ENCODE results near the gene TRMT10A. TPM values are rescaled to one million over a fixed set of nuclear protein-coding genes. Genes with fewer than 3 reads are reported as not detected.

TRMT10A gene
- total and polyA plus RNA-seq, 2 donors from 2014 or later: 4.3 to 5.7 TPM

- FAIRE-seq (no peak), DNase-seq (no peak)
- intact Hi-C loops (cut with DNase I): no loop called here
- no peak for TF ChIP-seq CTCF (IDR thresholded peaks at IDR 0.05; ENCODE audit: borderline replicate concordance, extremely low read depth, insufficient read depth)
- Histone ChIP-seq H3K27me3 (ENCODE audit: control insufficient read depth, insufficient read depth, low read length) (no peaks in the 10 kb centered on the region), H3K4me1 (ENCODE audit: control insufficient read depth in 2 of 3, insufficient read depth in 2 of 3, low read depth in 1 of 3, low read length in 3 of 3) (no peaks in the 10 kb centered on the region), H3K9me3 (ENCODE audit: control insufficient read depth in 2 of 3, insufficient read depth in 1 of 3, low read length in 3 of 3) (no peaks in the 10 kb centered on the region), H3K9ac (ENCODE audit: low read length in 3 of 3) (no peak overlapping the region), H3K4me3 (ENCODE audit: low read length in 3 of 3) (no peak overlapping the region), H3K36me3 (ENCODE audit: control insufficient read depth in 2 of 3, insufficient read depth in 3 of 3, low read length in 3 of 3) (no peaks in the 10 kb centered on the region), H3K27ac (ENCODE audit: low read depth in 2 of 2, low read length in 2 of 2) (no peak overlapping the region)
Observed at GRCh38 chr4:99578714-99579113, 14.9 kb upstream of the TRMT10A start.

GRCh38 chr4:99574530-99575324, 10.9 kb upstream of the TRMT10A start, which contains the start of gene MTTP:
Gene MTTP (plus strand): TSS chr4:99574824. CDS start chr4:99574910, 86 bp downstream.
- intact Hi-C loops (cut with DNase I): no loop called here
- no peak within 1 kb of the TSS for H3K27ac ChIP-seq (ENCODE audit: low read depth in 2 of 2, low read length in 2 of 2)
- FAIRE-seq (no peak), DNase-seq (peak in 1 of 5 donors; percentile 7)
- no peaks in the 10 kb centered on the region for H3K4me1 ChIP-seq (ENCODE audit: control insufficient read depth in 2 of 3, insufficient read depth in 2 of 3, low read depth in 1 of 3, low read length in 3 of 3)
- H3K36me3 ChIP-seq (ENCODE audit: control insufficient read depth in 2 of 3, insufficient read depth in 3 of 3, low read length in 3 of 3): no peaks in the 10 kb centered on the region
- TF ChIP-seq CTCF (IDR thresholded peaks at IDR 0.05; ENCODE audit: borderline replicate concordance, extremely low read depth, insufficient read depth): no peak
- H3K9ac ChIP-seq (ENCODE audit: low read length in 3 of 3): no peak within 1 kb of the TSS
- no peaks in the 10 kb centered on the region for H3K9me3 ChIP-seq (ENCODE audit: control insufficient read depth in 2 of 3, insufficient read depth in 1 of 3, low read length in 3 of 3)
- peak within 1 kb of the TSS in 2 of 3 donors; percentile 57 to 70 for H3K4me3 ChIP-seq (ENCODE audit: low read length in 3 of 3)
- no peaks in the 10 kb centered on the region for H3K27me3 ChIP-seq (ENCODE audit: control insufficient read depth, insufficient read depth, low read length)

GRCh38 chr4:99573735-99574368, 10.0 kb upstream of the TRMT10A start:
- H3K4me3 ChIP-seq (ENCODE audit: low read length in 3 of 3): no peak overlapping the region
- FAIRE-seq (no peak), DNase-seq (no peak)
- no peaks in the 10 kb centered on the region for H3K9me3 ChIP-seq (ENCODE audit: control insufficient read depth in 2 of 3, insufficient read depth in 1 of 3, low read length in 3 of 3)
- intact Hi-C loops (cut with DNase I): no loop called here
- TF ChIP-seq CTCF (IDR thresholded peaks at IDR 0.05; ENCODE audit: borderline replicate concordance, extremely low read depth, insufficient read depth): no peak
- no peak overlapping the region for H3K27ac ChIP-seq (ENCODE audit: low read depth in 2 of 2, low read length in 2 of 2)
- H3K36me3 ChIP-seq (ENCODE audit: control insufficient read depth in 2 of 3, insufficient read depth in 3 of 3, low read length in 3 of 3): no peaks in the 10 kb centered on the region
- H3K27me3 ChIP-seq (ENCODE audit: control insufficient read depth, insufficient read depth, low read length): no peaks in the 10 kb centered on the region
- no peak overlapping the region for H3K9ac ChIP-seq (ENCODE audit: low read length in 3 of 3)
- H3K4me1 ChIP-seq (ENCODE audit: control insufficient read depth in 2 of 3, insufficient read depth in 2 of 3, low read depth in 1 of 3, low read length in 3 of 3): no peaks in the 10 kb centered on the region
